Coronary artery (tissue), 2 donors: ENCODE results near the gene KRT83.

Experiments
- DNase-seq: peaks from one replicate; pipeline ENCODE4 v3.0.0-alpha.2; 2017; ENCODE audit warnings: low spot score
- H3K27ac ChIP-seq, 2 donors: fragments of 200-600 bp; sonication (generic); one replicate each; pipeline ENCODE4 v1.5.1; 2016 to 2019
- H3K4me3 ChIP-seq: fragments of 200-600 bp; sonication (generic); 2 replicates; pipeline ENCODE4 v1.5.1; 2016; ENCODE audit warnings: mild to moderate bottlenecking, moderate library complexity
- TF ChIP-seq, protein P1 (sequence below): fragments of 200-600 bp; sonication (generic); IDR thresholded peaks from one replicate; pipeline ENCODE4 v1.5.1; 2019; ENCODE audit warnings: antibody characterized with exemption

Gene KRT83

DNA sequence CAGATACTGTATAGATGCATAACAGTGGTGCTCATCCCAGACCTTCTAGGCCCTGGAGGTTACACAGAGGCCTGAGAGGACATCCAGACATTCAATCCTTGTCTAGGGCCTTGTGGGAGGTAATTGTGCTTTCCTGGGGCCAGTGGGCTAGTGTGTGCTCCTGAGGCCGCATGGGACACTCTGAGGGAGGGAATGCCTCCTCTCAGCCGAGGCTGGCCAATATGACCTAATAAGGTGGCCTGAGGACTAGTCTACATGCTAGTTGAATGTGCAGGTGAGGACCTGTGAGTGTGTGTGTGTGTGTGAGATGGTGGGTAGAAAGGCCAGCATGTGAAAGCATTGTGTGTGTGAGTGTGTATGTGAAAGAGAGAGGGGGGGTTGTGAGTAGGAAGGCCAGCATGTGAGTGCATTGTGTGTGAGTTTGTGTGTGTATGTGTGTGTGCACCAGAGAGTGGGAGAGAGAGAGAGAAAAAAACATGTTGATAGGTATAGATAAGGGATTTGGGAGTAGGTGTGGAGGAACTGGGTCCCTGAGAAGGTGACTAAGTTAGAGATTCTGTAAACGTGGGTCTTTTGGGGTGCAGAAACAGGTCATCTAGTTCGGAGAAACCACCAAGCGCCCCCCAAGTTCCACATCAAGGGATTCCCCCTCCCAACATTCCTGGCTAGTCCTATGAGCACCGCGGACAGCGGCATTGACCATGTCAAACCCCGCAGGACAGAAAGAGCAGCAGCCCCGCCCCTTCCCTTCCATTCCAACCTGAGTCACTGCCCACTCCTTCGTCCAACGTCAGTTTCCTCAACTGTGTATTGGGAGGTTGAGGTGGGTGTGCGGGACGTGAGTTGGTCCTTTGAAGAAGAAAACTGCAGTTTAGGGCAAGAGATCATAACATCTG lies 20.2 kb downstream of the KRT83 start:
- Histone ChIP-seq H3K27ac (no peak overlapping the region), H3K4me3 (no peak overlapping the region)
- DNase-seq, result no peak
- TF ChIP-seq, protein P1, sequence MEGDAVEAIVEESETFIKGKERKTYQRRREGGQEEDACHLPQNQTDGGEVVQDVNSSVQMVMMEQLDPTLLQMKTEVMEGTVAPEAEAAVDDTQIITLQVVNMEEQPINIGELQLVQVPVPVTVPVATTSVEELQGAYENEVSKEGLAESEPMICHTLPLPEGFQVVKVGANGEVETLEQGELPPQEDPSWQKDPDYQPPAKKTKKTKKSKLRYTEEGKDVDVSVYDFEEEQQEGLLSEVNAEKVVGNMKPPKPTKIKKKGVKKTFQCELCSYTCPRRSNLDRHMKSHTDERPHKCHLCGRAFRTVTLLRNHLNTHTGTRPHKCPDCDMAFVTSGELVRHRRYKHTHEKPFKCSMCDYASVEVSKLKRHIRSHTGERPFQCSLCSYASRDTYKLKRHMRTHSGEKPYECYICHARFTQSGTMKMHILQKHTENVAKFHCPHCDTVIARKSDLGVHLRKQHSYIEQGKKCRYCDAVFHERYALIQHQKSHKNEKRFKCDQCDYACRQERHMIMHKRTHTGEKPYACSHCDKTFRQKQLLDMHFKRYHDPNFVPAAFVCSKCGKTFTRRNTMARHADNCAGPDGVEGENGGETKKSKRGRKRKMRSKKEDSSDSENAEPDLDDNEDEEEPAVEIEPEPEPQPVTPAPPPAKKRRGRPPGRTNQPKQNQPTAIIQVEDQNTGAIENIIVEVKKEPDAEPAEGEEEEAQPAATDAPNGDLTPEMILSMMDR, result no peak

DNA sequence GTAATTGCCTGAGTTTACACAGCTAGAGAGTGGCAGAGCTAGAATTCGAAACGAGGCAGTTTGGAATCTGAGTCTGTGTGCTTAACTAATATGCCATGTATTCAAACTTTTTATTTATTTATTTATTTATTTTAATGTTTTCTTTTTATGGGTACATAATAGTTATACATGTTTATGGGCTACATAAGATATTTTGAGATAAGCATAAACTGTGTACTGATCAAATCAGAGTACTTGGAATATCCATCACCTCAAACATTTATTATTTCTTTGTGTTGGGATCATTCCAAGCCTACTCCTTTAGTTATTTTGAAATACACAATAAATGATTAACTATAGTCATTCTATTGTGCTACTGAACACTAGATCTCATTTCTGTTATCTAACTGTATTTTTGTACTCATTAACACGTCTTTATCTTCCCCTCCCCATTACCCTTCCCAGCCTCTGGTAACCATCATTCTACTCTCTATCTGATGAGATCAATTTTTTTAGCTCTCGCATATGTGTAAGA lies 22.5 kb downstream of the KRT83 start:
- Histone ChIP-seq H3K27ac (no peak overlapping the region), H3K4me3 (no peak overlapping the region)
- TF ChIP-seq, protein P1, result no peak
- no peak for DNase-seq

DNA sequence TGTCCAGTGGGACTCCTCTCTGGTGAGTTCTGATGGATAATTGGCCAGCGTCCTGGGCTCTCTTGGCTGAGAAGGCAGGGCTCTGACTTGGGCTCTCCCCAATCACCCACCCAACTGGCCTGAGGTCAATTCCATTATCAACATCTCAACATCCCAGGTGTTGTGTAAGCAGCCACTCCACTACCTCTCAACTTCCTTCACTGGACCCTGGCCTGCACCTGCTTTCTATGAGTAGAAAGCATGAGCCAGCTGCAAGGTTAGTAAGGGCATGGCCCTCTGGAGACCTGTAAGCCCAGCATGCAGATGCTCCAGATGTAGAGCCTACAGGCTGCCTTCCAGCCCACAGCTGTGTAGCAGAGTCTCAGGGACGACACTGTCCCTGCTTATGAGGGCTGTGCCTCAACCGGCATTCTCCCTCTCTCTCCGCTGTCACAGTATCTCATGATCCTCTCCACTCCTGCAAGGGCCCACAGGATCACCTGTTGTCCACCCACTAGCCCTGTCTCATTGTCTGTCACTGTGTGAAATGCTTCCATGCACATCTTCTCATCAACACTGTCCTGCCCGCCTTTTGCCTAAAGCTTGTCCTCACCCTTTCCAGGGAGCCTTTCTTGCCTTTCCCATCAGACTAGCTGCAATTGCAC lies 24.5 kb downstream of the KRT83 start:
- H3K27ac ChIP-seq, result no peak overlapping the region
- TF ChIP-seq, protein P1, result no peak
- DNase-seq, result peak; percentile 40
- H3K4me3 ChIP-seq, result no peak overlapping the region

DNA sequence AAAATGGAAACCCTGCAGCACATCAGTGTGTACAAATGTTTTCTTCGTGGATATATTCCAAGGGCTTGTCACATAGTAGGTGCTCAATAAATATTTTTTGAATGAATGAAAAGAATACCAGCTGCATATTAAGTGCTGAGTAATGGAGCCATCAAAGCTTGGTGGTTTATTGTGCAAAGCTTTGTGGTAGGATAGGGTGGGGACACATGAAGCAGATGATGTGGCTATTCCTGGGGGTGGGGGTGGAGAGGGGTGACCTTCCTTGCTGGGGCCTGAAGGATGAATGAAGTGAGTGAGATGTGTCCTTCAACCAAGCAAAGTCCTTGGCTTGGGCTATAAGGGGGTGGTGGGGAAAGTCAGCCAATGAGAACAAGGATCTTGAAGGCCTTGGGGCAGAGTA lies 25.5 kb downstream of the KRT83 start:
- peak; percentile 22 for DNase-seq
- Histone ChIP-seq H3K27ac (no peak overlapping the region), H3K4me3 (no peak overlapping the region)
- TF ChIP-seq, protein P1, result no peak

DNA sequence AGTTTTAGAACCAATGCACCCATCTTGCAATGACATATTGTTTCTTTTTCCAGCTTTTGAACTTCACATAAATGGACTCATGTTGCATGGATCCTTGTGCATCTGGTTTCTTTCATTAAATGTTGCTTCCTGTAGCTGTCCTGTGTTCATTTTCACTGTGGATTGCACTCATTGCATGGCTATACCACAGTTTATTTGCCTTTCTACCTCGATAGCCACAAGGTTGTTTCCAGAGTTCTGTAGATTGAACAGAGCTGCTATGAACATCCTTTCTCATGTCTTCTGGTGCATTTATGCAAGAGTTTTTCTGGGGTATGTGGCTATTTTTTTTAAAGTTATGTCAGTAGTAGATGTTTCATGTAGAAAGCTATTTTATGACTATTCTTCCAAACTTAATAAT lies 26.4 kb downstream of the KRT83 start:
- H3K27ac ChIP-seq, result no peak overlapping the region
- TF ChIP-seq, protein P1, result no peak
- no peak overlapping the region for H3K4me3 ChIP-seq
- no peak for DNase-seq

DNA sequence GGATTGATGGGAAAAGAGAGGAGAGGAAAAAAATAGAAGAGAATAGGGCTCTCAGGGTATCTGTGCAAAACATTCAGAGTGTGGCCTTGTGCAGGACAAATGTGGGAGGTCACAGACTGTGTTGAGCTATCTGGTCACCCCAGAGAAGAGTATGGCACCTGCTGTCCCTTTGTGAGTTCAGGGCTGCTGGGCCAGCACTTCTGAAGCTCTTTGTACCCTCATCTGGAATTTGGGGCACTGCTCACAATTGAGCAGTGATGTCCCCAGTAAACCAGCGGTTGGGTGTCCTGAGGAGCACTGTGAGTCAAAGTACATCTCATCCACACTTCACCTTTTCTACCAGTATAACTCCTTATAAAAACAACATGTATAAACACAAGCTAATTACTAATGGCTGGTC lies 27.3 kb downstream of the KRT83 start:
- TF ChIP-seq, protein P1, result no peak
- DNase-seq, result peak; percentile 35
- no peak overlapping the region for H3K4me3 ChIP-seq
- no peak overlapping the region for H3K27ac ChIP-seq
